B cell (primary cell): ENCODE data around the gene TCFL5.

Source experiments
- EZH2 ChIP-seq: IDR thresholded peaks from 2 replicates; pipeline ENCODE4 v1.6.1; 2012; ENCODE audit warnings: borderline replicate concordance, low read depth, mild to moderate bottlenecking, moderate library complexity, low read length; ENCODE audit not compliant: insufficient read depth, poor library complexity, severe bottlenecking
- TF ChIP-seq, protein P1 (sequence below): fragments of 200-600 bp; IDR thresholded peaks from one replicate; pipeline ENCODE4 v1.8.0; 2022; ENCODE audit warnings: antibody characterized with exemption, mild to moderate bottlenecking

DNA sequence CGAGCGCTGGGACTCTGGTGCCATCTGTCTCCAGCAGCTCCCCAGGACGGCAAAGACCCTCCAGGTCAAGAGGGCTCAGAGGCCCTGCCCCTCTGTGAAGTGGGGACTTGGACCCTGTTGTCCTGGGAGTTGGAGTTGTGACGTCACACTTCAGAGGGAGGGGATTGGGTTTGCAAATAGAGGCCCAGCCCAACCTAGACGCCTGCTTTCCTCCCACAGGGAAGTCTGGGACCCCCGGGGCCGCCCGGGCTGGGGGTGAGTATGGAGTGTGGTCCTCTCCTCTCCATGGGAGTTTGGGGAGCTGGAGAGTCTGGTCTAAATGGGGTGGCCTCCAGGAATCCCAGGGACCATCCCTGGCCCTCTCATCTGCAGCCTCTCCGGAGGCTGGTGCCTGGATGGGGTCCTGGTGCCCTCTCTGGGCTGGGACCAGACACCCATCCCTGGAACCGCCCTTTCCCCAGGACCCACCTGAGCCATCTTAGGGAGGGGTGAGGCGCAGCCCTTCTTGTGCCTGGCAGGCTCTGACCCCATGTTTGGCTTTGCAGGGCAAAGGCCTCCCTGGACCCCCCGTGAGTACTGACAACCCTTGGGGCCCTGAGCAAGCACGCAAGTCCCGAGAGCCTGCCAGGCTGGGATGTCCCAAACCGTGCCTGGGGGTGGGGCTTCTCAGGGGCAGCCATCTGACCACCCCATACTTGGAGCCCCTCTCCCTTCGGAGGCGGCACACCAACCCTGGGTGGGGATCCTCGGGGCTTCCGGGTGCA lies 40.5 kb downstream of the TCFL5 start:
- TF ChIP-seq, protein P1, sequence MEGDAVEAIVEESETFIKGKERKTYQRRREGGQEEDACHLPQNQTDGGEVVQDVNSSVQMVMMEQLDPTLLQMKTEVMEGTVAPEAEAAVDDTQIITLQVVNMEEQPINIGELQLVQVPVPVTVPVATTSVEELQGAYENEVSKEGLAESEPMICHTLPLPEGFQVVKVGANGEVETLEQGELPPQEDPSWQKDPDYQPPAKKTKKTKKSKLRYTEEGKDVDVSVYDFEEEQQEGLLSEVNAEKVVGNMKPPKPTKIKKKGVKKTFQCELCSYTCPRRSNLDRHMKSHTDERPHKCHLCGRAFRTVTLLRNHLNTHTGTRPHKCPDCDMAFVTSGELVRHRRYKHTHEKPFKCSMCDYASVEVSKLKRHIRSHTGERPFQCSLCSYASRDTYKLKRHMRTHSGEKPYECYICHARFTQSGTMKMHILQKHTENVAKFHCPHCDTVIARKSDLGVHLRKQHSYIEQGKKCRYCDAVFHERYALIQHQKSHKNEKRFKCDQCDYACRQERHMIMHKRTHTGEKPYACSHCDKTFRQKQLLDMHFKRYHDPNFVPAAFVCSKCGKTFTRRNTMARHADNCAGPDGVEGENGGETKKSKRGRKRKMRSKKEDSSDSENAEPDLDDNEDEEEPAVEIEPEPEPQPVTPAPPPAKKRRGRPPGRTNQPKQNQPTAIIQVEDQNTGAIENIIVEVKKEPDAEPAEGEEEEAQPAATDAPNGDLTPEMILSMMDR = no peak
- TF ChIP-seq EZH2 = no peak
